K562 (cell line): ENCODE data around the gene CSF2. TPM values are rescaled to one million over a fixed set of nuclear protein-coding genes. Genes with fewer than 3 reads are reported as not detected.

Experiments
- REST ChIP-seq, 2 experiments: fragments of 450-650 bp; formaldehyde crosslinking in 1 of 2; IDR thresholded peaks; 2 replicates each; pipeline versions ENCODE4 v1.4.0 to v1.6.1; 2014 to 2020; ENCODE audit warnings: mild to moderate bottlenecking in 2 of 2, borderline replicate concordance in 1 of 2, low read depth in 1 of 2
- polyA plus RNA-seq, 8 experiments: library from polyadenylated mRNA; depleted of rRNA in 4 of 8; stranded (reverse) in 5 of 8; unstranded in 3 of 8; fragments of >200 nt; fragmentation: Nextera tagmentation in 2 of 8; fragmentation: Illumina TruSeq in 1 of 8; extraction: Ambion mirVana in 2 of 8; extraction: Trizol in 1 of 8; gene quantifications; 2 replicates each; pipeline versions ENCODE4 v1.2.1 to v1.2.3, GENCODE V29; 2011 to 2014; ENCODE audit warnings: inconsistent platforms in 1 of 8, missing spikeins in 1 of 8
- total RNA-seq, 7 experiments: library from RNA; depleted of rRNA in 6 of 7; stranded (reverse); fragments of >200 nt in 6 of 7; fragmentation: Illumina TruSeq in 2 of 7; extraction: Trizol in 2 of 7; gene quantifications; 2 replicates each; pipeline versions ENCODE4 v1.2.1 to v1.2.3, GENCODE V29; 2011 to 2021; ENCODE audit warnings: low replicate concordance in 1 of 7

CSF2 gene
- total and polyA plus RNA-seq, 9 of the 15 experiments (the other 6 are each of a cell fraction or from before 2014, with no cell fraction given) = 0.25 to 0.29 TPM; not detected in 7

- TF ChIP-seq REST (IDR thresholded peaks at IDR 0.05; ENCODE audit: borderline replicate concordance) (no peak), REST (CRISPR knock-in tag; IDR thresholded peaks at IDR 0.05; ENCODE audit: low read depth) (no peak)
Measured at GRCh38 chr5:132050661-132051552, 22.7 kb upstream of the CSF2 start (continued).
